Left ventricle myocardium superior (tissue), 1 donor: Measurements from ENCODE around the gene NFIC. TPM values are rescaled to one million over a fixed set of nuclear protein-coding genes. Genes with fewer than 3 reads are reported as not detected.

ENCODE experiments used
- ATAC-seq: fragments of 200-7000 bp; cut with Tn5 transposase; one replicate; pipeline ENCODE4 v1.9.1; 2020; ENCODE audit warnings: mild to moderate bottlenecking, moderate library complexity
- DNase-seq: peaks from one replicate; pipeline ENCODE4 v3.0.0-alpha.2; 2020
- intact Hi-C: fragments of 100-400 bp; cut with micrococcal nuclease; formaldehyde crosslinking; loops from one replicate; pipeline ENCODE4 v1.11.0; 2022
- total RNA-seq: library from RNA; stranded (reverse); fragmentation: NEBNext Ultra II Directional; extraction: Animal tissue kit (Norgen Biotek cat#: 25700); gene quantifications from one replicate; pipeline ENCODE4 v1.2.1, GENCODE V29; 2021
- donor health status: DM: no; HTN: yes; CAD: no; lungs with severe emphysema.

Gene NFIC
- total RNA-seq, 1 donor from 2014 or later: 178 TPM

DNA sequence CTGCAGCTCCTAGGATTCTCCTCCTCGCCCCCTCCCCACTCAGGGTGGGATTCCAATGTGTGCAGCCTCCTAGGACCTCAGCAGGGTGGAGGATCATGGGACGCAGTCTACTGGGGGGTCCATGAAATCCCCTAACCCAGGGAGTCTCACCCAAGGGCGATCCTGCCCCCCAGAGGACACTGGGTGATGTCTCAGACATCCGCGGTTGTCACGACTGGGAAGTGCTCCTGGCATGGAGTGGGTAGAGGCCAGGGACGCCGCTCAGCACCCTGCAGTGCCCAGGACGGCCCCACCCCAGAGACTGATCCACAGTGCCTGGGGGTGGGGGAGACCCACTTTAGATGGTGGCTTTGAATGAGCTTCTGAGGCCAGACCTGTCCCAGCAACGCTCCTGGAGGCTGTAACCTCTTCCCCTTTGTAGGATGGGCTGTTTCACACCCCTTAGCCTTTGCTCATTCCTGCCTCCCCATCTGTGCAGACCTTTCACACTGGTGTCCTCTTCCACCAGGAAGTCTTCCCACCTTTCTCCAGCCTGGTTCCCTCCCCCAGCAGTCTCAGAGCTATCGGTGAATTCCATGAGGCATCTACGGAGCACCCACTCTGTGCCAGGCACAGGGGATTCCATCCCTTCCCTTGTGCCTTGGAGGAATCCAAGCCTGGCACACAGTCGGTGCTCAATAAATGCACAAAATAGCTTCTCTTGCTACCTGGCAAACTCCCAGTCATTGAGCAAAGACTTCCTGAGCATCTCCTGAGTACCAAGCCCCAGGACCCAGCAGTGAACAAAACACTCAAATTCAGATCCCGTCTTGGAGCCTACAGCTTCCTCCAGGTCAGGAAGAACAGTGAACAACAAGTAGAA, 103.5 kb downstream of the NFIC start:
- no peak for DNase-seq
- ATAC-seq: peak; percentile 3
- intact Hi-C loops: loop anchor here (5.0 kb wide), 1 partner anchor 143 kb away; no protein-coding TSS in a partner anchor

DNA sequence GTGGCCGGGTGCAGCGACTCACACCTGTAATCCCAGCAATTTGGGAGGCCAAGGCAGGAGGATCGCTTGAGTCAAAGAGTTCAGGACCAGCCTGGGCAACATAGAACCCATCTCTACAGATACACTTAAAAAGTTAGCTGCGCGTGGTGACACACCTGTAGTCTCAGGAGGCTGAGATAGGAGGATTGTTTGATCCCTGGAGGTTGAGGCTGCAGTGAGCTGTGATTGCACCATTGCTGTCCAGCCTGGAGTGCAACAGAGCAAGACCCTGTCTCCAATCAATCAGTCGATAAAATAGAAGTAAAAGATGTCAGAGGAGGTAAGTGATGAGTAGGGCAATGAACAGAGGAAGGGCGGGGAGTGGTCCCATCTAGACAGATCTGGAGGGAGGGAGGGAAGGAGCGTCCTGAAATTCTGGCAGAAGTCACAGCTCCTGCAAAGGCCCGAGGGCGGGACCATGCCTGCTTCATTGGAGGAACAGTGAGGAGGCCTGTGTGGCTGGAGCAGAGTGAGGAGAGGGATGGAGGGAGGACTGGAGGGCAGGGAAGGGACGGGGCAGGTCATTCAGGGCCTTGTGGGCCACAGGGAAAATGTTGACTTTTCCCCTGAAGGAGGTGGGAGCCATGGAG, 104.2 kb downstream of the NFIC start:
- no peak for DNase-seq
- intact Hi-C loops: loop anchor here (5.0 kb wide), 1 partner anchor 143 kb away; no protein-coding TSS in a partner anchor
- no peak for ATAC-seq

DNA sequence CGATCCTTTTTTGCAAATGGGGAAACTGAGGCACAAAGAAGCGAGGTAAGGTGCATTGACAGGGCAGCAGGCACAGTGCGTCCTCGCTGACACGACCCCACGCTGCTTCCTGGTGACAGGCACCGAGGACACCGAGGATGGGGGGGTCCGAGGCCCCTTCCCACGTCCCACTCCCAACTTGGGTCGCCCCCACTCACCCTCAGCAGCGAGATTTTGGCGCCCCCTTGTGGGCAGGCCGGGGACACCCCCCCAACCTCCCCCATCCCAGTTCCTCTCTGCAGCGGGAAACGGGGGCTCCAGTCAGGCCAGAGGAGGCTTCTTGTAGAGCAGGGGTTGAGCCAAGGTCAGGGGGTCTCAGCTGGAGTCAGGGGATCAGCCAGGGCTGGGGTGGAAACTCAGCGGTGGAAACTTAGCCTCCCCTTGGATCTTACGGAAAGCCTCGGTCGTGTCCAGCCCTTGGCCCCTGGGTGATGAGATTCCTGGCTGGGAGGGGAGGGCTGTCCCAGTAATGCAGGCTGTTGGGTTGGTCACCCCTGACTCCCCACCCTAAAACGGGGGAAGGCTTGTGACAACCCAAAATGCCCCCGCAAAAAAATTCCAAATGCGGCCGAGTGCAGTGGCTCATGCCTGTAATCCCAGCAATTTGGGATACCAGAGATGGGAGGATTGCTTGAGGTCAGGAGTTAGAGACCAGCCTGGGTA, 105.7 kb downstream of the NFIC start:
- ATAC-seq (peak; percentile 63), DNase-seq (peak; percentile 68)
- intact Hi-C loops: loop anchor here (5.0 kb wide), 1 partner anchor 145 kb away; no protein-coding TSS in a partner anchor

DNA sequence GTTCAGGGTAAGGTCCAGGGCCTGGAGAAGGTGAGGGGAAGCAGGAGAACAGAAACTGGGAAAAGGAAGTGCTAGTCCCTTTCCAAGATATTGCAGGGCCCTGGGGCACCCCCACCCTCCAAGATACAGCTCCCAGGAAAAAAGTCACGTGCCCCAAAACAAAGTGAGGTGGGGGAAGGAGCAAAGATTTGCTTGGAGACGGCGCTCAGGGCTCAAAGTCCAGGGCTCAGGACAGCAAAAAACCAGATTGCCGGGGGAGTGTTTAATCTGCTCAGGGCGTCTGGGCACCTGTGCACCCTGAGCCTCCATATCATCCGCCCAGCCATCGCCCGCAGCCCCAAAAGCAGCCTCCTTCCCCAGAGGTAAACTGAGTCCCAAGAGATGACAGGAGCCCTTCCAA, 107.6 kb downstream of the NFIC start:
- DNase-seq: no peak
- ATAC-seq: no peak
- intact Hi-C loops: loop anchor here (5.0 kb wide), 1 partner anchor 147 kb away; no protein-coding TSS in a partner anchor

DNA sequence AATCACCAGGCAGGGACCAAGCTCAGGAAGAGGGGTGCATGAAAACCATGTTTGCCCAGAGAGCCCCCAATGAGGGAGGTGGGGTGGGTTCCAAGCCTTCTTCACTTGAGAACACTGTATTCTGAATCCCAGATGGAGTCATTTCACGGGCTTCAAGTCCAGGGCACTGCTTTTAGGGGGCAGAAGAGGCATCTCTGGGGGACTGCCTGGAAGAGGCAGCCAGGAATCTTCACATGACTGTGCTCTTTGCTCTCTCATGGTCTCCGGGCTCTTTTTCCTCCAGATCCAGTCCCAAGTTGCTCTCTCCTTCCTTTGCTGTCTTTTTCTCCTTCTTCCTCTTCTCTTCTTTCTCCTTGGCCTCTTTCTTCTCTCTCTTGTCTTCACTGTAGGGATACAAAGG, 108.2 kb downstream of the NFIC start:
- intact Hi-C loops: loop anchor here (5.0 kb wide), 1 partner anchor 147 kb away; no protein-coding TSS in a partner anchor
- no peak for ATAC-seq
- no peak for DNase-seq

DNA sequence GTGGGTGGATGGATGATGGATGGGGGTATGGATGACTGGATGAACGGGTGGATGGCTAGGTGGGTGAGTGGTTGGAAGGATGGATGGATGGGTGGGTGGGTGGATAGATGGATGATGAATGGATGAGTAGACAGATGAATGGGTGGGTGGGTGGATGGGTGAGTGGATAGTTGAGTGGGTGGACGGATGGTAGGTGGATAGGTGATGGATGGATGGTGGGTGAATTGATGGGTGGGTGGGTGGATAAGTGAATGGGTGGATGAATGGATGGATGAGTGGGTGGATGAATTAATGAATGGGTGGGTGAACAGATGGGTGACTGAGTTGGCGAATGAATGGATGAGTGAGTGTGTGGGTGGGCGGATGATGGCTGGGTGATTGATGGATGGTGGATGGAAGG, 109.1 kb downstream of the NFIC start:
- ATAC-seq (no peak), DNase-seq (no peak)
- intact Hi-C loops: no loop called here

DNA sequence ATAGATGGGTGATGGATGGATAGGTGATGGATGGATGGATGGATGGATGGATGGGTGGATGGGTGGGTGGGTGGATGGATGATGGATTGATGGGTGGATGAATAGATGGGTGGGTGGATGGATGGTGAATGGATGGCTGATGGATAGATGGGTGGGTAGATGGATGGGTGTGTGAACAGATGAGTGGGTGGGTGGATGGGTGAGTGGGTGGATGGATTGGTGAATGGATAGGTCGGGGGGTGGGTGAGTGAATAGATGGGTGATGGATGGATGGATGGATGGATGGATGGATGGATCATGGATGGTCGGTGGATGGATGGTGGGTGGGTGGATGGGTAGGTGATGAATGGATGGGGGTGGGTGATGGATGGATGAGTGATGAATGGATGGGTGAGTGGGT, 110.4 kb downstream of the NFIC start:
- DNase-seq: no peak
- intact Hi-C loops: no loop called here
- ATAC-seq: no peak

DNA sequence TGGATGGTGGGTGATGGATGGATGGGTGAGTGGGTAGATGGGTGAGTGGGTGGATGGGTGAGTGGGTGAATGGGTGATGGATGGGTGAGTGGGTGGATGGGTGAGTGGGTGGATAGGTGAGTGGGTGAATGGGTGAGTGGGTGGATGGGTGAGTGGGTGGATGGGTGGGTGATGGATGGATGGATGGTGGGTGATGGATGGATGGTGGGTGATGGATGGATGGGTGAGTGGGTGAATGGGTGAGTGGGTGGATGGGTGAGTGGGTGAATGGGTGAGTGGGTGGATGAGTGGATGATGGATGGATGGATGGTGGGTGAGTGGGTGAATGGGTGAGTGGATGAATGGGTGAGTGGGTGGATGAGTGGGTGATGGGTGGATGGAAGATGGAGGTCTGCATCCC, 111.1 kb downstream of the NFIC start:
- no peak for DNase-seq
- no peak for ATAC-seq
- intact Hi-C loops: no loop called here

DNA sequence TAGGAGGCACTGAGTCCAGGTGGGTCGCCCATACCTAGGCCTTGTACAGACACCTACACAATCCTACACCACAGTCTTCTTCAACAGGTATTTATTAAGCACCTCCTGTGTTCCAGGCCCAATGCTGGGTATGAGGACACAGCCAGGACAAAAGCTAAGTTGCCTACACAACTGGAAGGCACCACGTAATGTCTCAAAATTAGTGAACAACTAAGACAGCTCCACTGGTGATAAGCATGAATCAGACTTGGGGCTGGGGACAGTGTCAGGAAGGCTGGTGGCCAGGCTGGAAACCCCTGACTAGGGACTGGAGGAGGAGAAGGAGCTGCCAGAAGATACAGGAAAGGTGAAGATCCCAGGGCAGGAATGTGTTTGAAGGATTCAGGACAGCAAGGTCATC, 111.6 kb downstream of the NFIC start:
- intact Hi-C loops: no loop called here
- DNase-seq (no peak), ATAC-seq (no peak)

DNA sequence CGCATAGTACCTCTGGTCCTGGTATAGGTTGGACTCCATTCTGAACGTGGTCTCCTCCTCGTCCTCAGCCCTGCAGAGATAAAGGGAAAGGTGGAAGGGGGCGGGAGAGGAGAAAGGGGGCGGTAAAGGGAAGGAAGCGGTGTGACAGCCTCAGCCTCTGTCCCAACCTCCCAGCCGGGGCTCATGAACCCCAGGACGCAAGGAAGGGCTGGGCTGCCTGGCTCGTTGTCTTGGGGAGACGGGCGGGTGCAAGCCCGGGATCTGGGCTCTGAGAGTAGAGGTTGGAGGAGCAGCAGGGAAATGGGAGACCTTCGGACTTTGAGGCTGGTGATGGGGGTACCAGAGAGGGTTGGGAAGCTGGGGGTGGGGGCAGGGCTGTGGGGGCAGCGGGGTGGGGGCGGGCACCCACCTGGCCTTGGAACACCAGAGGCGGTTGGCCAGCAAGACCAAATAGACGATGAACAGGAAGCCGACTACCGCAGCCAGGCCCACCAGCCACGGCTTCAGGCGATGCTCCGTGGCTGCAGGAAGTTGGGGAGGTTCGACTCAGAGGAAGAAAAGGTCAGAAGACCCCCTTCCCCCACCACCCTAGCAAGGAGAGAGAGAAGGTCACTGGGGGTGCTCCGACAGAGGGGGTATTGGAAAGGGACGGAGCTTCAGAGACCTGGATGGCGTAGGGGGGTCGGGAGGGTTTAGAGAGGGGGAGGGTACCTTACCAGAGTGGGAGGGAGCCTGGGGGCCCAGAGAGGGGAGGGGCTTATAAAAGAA, 112.2 kb downstream of the NFIC start:
- DNase-seq (no peak), ATAC-seq (no peak)
- intact Hi-C loops: no loop called here

DNA sequence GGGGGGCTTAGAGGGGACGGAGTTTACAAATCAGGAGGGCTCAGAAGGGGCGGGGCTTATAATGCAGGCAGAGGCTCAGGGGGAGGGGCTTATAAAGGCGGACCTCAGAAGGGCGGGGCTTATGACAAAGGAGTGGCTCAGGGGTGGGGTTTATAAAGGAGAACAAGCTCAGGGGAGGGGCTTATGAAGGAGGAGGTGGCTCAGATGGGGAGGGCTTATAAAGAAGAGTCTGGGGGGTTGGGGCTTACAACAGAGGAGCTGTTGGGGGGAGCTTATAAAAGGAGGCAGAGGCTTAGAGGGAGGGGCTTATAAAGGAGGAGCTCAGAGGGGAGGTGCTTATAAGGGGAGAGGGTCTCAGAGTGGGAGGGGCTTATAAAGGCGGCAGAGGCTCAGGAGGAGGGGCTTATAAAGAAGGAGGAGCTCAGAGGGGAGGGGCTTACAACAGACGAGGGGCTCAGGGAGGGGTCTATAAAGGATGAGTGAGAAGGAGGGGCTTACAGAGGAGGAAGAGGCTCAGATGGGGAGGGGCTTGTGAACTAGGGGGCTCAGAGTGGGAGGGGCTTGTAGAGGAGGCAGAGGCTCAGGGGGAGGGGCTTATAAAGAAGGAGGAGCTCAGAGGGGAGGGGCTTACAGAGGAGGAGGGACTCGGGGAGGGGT, 112.9 kb downstream of the NFIC start:
- intact Hi-C loops: no loop called here
- ATAC-seq (no peak), DNase-seq (no peak)

DNA sequence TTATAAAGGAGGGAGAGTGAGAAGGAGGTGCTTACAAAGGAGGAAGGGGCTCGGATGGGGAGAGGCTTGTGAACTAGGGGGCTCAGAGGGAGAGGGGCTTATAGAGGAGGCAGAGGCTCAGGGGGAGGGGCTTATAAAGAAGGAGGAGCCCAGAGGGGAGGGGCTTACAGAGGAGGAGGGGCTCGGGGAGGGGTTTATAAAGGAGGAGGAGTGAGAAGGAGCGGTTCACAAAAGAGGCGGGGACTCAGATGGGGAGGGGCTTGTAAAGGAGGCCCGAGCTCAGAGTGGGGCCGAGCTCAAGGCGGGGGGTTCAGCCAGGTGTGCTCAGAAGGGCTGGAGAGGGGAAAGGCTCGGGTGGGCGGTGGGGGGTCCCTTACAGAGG, 113.4 kb downstream of the NFIC start:
- no peak for ATAC-seq
- intact Hi-C loops: no loop called here
- no peak for DNase-seq

DNA sequence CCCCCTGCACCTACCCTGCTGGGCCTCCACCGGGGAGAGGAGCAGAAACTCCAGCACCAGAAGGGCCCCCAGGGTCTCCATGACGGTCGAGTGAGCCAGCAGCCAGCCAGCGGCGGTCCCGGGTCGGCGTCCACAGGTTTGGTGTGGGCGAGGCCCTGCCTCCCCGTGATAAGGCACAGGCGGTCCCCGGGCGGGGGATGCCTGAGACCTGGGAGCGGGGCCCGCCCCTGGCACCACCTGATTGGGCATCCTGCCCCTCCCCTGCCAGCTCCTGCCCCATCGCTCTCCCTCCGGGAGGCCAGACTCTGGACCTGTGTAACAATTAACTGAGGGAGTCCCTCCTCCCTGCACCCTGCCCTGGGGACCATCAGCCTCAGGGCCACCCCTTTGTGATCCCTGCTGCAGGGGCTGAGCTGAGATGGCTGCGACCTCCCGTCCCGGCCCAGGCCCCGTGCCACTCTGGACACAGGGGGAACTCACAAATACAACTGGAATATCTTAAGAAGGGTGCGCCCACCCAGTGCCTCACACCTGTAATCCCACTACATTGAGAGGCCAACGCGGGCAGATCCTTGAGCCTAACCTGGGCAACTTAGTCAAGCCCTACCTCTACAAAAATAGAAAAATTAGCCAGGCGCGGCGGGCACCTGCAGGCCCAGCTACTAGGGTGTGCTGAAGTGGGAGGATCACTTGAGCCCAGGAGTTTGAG, 114.2 kb downstream of the NFIC start, which contains the start of gene SMIM24:
Gene SMIM24, minus strand, starts transcription at position 143 of the 709 bp plus-strand sequence. Its CDS starts 62 bp downstream, at position 81.
- intact Hi-C loops: no loop called here
- ATAC-seq: no peak
- DNase-seq: no peak

DNA sequence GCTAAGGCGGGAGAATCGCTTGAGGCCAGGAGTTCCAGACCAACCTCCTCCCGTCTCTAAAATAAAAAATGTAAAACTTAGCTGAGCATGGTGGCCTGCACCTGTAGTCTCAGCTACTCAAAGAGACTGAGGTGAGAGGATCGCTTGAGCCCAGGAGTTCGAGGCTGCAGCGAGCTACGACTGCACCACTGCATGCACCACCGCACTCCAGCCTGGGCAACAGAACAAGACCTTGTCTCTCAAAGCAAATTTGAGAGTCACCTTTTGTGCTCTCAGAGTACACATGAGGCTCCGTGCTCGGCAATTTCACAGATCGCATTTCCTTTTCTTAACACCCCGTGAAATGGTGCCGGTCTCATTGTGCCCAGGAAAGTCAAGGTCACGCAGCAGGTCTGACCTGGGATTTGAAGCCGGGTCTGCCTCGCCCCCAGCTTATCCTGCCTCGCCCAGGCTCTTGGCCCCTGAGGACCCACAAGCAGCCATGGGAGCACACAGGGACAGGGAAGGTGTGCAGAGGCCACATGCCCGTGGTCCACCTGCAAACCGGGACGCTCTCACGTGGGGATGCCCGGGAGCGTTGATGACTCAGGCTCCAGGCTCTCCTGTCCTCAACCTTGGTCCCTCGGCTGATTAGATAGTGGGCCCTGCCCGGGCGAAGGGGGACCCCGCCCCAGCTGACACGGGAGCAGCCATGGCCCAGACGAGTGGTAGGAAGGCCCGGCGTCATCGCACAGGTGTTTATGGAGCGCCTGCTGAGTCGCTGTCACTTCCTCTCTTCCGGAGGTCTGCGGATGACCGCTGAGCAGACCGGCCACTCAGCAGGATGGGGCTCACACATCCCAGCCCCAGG, 115.1 kb downstream of the NFIC start:
- ATAC-seq (no peak), DNase-seq (no peak)
- intact Hi-C loops: no loop called here

DNA sequence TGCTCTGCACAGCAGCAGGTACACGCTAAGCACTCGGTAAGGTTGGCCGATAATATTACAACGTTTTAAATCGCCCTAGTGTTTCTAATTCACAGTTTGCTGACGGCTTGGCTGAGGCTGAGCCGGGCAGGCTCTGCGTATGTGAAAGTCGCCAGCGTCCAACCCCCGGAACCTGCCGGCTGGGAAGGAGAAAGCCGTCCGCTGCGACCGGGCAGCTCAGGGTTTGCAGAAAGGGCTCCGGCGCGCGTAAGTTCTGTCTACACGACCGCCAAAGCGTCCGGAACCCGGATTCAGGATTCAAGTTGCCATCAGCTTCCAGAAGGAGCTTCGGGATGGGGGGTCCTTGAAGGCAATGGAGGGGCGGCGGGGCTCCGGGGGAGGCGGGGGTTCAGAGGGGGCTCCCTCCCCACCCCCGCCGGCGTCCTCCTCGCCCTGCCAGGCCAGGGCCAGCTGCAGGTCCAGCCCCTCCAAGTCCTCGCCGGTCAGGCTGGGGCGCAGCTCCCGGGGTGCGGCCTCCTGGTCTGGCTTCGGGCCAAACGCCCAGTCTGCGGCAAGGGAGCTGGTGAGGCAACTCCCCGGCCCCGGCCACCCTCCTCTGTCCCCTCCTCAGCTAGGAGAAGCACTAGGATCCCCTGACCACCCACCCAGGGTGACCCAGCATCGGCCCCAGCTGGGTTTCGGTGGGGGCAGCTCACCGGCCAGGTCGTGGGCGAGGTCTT, 116.3 kb downstream of the NFIC start:
- ATAC-seq: no peak
- intact Hi-C loops: no loop called here
- no peak for DNase-seq

DNA sequence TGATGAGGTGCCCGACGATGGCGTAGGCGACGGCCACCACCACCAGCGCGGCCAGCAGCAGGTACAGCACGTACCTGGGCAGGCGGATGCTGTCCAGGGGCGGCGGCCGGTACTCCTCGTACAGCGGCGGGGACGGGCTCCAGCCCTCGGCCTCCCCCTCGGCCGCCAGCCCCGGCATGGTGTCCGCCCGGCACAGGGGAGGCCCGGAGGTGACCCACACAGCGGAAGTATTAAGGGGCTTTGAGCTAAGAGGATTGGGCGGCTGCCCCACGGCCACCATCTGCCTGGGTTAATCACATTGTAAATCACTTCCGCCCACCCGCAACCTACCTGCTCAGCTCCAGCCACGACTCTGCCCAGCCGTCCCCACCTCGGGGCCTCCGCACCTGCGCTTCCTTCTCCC, 116.8 kb downstream of the NFIC start, which contains the start of gene SMIM44:
Gene SMIM44, minus strand, starts transcription at position 216 of the 403 bp plus-strand sequence. Its CDS starts 38 bp downstream, at position 178.
- ATAC-seq (no peak), DNase-seq (no peak)
- intact Hi-C loops: no loop called here
